Activated T-helper 9 cell treated with anti-CD3 and anti-CD28 coated beads, Interleukin-2, amount 50 U/mL, for 16 hours (primary cell): ENCODE measurements around the gene GPR15LG.
"Not testable (repeated sequence)": the region's sequence is repeated elsewhere in the genome, so short reads cannot be mapped to it uniquely, and the experiment has no call there.

Source experiments
- DNase-seq: peaks from one replicate; pipeline ENCODE4 v3.0.0-alpha.2; 2020; ENCODE audit warnings: low read depth

Gene GPR15LG

DNA sequence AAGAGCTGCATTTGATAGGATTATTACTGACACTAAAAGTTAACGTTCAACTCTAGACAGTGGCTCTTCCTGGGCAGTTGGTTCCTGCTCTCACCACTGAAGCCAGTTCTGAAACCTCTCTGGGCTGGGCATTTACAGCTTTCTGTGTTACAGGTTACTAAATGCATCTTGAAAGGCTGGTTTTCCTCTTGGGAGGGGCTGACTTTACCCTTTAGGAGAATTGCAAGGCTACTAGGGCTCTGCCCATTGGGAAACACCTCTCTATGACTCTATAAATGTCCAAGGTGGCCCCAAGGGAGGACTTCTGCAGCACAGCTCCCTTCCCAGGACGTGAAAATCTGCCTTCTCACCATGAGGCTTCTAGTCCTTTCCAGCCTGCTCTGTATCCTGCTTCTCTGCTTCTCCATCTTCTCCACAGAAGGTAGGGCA is at the start of gene GPR15LG:
TSS of gene GPR15LG (plus strand) at position 301 of the 429 bp plus-strand sequence. CDS start at position 352, 51 bp downstream.
- no peak for DNase-seq

DNA sequence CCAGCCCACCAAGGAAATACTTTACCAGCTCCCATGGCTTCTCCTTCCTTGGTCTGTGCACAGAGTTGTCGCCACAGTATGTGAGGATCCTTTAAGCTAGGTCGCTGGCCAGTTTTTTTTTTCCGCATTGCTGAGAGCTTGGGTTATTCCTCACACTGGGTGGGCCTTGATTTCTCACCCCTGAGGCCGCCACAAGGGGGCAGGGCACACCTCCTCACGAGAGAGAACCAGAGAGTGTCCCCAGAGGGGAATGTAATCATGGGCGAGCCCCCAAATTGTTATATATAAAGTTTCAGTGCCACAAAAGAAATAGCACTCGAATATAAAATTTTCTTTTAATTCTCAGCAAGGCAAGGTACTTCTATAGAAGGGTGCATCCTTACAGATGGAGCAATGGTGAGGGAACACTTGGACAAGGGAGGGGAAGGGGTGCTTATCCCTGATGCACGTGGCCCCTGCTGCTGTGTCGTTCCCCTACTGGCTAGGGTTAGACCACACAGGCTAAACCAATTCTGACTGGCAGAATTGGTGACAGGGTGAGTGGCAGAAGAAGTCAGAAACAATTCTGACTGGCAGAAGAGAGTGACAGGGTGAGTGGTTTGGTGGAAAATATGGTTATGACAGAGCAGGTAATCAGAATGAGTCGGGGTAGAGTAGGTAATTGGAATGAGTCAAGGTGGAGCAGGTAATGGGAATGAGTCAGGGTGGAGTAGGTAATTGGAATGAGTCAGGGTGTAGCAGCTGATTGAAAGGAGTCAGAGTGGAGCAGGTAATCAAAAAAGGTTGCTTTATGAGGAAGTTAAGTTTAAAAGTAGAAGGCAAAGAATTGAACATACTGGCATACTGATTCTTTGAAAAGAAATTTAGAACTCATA is 47.5 kb upstream of the GPR15LG start:
- not testable (repeated sequence) for DNase-seq

DNA sequence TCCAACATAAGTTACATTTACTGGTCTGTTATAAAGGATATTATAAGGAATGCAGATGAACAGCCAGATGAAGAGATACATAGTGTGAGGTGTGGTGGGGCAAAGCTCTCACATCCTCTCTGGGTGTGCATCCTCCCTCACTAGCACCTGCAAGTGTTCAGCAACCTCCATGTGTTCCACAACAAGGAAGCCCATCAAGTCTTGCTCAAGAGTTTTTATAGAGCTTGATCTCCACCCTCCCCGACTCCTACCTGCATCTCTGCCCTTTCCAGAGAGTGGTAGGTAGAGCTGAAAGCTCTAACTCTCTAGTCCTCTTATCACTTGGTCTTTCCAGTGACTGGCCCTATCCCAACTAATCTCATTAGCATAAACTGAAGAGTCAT is 46.8 kb upstream of the GPR15LG start:
- DNase-seq: no peak

DNA sequence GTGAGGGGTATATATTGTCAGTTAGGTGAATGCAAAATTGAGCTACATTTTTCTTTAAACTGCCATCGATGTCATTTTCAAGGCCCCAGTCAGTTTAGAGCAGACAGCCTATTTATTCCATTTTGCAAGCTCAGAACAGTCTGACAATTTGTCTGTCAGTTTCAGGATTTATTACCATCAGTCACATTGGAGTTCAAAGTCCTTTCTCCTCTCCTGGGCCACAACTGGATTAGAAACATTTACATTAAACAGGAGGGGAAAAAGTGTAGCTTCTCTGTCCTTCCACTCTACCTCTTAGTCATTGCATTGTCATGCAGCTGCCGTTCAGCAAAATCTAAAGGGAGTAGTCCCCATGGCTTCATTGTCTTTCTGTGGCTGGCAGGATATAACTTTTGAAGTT is 37.8 kb upstream of the GPR15LG start:
- DNase-seq: no peak

DNA sequence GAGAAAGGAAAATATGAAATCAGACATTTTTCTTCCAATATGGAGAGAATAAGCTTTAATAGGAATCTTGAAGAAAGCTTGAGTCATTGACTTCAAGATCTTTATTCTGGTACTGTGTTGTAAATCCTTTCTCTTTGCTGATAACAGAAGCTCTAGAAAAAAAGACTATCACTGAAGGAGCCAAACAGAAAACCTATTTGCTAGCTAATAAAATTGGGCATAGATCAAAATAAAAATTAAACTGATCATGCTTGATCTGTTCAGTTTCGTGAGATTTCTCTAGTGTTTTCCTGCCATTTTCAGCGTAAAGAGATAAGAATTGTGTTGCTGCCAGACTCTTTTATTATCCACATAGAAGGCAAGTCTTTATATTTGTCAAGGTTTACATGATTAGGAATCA is 35.8 kb upstream of the GPR15LG start:
- no peak for DNase-seq

DNA sequence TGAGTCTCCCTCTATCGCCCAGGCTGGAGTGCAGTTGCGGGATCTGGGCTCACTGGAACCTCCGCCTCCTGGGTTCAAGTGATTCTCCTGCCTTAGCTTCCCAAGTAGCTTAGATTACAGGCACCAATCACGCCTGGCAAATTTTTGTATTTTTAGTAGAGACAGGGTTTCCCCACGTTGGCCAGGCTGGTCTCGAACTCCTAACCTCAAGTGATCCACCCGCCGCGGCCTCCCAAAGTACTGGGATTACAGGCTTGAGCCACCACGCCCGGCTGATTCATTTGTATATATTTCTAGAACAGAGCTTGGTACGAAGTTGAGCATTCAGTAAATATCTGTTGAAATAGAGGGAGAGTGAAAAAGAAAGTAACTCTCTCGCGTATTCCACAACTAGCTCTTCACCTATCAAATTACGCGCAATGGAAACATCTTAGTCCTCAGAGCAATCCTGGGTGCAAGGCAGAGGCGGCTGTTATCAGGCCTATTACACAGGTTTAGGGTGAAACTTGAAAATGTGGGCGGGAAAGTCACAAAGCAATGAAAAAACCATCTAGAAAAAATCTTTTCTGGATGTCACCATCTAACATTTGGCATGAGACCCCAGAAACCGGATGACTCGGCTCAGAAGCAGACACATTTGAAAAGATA is 35.0 kb upstream of the GPR15LG start:
- peak; percentile 49 for DNase-seq

DNA sequence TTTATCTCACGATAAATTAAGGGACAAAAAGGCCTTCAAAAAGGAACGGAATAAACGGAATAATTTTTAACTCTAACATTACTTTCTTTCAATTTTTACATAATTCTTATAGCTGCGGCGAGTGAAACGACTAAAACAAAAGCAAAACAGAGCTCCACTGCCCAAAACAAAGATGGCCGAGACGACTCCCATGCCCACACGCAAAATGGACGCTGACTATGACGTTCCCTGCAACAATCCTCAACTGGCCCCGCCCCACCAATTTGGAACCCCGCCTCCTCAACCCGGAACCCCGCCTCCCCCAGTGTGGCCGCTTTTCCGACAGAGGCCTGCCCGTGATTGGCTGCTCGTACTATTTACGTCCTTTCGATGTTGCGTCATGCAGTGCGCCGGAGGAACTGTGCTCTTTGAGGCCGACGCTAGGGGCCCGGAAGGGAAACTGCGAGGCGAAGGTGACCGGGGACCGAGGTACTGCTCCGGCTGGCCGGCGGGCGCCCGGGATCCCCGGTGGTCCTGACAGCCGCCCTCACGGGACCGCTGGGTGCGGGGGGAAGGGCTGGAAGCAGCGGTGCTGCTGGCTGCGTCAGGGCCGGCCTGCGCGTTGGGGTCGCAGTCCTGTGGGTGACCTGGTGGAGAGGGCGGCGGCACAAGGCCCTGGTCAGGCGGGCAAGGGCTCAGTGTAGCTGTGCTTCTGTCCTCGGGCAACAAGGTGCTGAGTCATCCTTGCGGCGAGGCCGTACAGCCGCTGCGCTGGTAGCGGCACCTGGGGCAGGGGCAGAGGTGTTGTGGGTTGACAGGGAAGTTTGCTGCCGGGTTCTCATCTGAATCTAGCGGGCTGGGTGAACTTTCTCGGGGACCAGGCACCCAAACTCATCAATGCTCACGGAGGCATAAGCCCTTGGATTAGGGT is 34.2 kb upstream of the GPR15LG start, which contains the start of gene GHITM:
TSS of gene GHITM (plus strand) at position 384 of the 910 bp plus-strand sequence. CDS start 1,992 bp downstream, outside the sequence.
- DNase-seq: peak; percentile 99

DNA sequence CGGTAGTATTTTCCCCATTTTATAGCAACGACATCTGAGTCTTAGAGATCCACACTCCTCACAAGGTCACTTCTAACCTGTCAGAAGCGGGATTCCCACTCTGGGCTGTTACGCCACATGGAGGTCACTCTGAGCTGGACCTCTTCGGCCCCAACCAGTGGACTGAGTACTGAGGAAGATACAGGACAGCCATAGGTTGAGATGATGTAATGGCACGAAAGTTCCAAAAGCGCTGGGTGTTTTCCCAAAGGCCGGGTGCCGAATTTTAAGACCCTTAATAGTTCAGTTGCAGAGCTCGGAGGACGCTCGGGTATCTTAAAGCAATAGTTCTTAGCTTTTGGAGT is 33.6 kb upstream of the GPR15LG start:
- peak; percentile 1 for DNase-seq

DNA sequence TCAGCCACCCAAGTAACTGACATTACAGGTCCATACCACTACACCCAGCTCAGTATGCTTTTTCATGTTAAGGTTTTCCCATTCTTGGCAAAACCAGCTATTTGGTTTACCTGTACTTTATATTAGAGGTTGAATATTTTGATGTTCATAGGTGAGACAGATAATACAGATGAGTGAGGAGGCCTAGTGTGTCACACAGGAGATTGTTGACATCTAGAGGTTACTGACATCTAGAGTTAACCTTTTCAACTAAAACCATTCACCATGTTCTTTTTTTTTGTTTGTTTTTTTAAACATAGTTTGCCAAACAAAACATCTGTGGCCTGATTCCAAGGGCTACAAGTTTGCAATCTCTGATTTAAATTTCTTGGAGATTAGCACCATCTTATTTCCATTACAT is 26.3 kb upstream of the GPR15LG start:
- no peak for DNase-seq

DNA sequence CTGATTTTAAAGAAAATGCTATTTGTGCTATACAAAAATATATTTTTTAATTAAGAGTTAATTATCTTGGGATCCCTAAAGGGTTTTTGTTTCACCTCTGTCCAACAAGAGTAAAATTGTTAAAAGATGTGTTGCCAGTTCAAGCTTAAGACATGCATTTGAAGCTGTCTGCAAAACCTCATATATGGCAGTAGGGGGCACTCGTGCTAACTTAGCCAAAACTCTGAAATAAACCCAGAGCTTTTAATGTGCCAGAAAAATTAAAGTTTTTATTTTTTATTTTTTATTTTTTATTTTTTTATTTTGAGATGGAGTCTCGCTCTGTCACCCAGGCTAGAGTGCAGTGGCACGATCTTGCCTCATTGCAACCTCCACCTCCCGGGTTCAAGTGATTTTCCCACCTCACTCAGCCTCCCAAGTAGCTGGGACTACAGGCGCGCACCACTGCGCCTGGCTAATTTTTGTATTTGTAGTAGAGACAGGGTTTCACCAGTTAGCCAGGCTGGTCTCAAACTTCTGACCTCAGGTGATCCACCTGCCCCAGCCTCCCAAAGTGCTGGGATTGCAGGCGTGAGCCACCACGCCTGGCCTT is 25.5 kb upstream of the GPR15LG start:
- not testable (repeated sequence) for DNase-seq

DNA sequence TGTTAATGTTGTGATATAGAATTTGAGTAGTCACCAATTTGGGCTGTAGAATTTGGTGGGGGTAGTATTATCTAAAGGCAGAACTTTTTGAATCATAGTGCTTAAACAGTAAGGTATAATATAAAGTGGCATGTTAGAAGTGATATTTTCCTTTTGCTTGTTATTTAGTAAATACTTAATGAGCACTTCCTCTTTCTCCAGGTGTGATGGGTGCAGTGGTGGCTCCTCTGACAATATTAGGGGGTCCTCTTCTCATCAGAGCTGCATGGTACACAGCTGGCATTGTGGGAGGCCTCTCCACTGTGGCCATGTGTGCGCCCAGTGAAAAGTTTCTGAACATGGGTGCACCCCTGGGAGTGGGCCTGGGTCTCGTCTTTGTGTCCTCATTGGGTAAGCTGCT is 23.7 kb upstream of the GPR15LG start:
- no peak for DNase-seq

DNA sequence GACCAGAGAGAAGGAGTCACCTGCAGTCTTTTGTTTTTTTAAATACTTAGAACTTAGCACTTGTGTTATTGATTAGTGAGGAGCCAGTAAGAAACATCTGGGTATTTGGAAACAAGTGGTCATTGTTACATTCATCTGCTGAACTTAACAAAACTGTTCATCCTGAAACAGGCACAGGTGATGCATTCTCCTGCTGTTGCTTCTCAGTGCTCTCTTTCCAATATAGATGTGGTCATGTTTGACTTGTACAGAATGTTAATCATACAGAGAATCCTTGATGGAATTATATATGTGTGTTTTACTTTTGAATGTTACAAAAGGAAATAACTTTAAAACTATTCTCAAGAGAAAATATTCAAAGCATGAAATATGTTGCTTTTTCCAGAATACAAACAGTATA is 20.8 kb upstream of the GPR15LG start:
- no peak for DNase-seq

DNA sequence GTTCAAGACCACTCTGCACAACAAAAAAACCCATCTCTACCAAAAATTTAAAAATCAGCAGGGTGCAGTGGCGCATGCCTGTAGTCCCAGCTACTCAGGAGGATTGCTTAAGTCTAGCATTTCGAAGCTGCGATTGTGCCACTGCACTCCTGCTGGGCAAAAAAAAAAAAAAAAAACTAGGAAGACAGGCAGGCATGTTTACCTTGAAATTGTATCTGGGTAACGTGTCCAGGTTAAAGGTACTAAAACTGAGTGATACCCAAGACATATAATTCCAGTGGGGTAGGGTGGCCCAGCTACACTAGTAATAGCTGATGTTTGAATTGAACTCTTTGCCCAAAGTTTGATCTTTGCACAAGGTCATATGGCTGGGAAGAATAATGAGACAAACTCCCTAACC is 18.1 kb upstream of the GPR15LG start:
- no peak for DNase-seq

DNA sequence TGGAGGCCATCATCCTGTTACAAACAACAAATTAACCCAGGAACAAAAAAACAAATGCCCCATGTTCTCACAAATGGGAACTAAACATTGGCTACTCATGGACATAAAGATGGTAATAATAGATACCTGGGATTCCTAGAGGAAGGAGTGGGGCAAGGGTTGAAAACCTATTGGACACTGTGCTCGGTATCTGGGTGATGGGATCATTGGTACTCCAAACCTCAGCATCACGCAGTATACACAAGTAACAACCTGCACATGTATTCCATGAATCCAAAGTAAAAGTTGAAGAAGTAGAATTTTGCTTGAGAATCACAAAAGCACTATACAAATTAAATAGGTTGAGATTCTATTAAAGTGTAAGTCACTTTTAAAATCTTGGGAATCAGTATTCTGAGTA is 17.6 kb upstream of the GPR15LG start:
- no peak for DNase-seq

DNA sequence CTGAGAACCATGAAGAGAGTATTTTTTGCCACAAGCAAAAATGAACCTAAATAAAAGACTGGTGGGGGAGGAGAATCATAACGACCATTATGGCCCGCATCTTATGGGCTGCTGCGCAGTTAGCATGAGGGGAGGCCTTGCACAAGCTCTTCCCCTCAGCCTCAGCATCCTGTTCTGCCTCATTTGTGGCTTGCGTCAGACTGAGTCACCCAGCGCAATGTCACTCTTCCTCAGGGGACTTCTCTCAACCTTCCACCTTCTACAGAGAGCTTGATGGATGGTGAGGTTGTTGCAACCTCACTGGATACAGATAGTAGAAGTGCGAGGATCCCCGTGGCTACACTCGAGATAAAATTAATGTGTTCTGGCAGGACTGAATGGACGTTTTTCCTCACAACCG is 16.8 kb upstream of the GPR15LG start:
- DNase-seq: no peak

DNA sequence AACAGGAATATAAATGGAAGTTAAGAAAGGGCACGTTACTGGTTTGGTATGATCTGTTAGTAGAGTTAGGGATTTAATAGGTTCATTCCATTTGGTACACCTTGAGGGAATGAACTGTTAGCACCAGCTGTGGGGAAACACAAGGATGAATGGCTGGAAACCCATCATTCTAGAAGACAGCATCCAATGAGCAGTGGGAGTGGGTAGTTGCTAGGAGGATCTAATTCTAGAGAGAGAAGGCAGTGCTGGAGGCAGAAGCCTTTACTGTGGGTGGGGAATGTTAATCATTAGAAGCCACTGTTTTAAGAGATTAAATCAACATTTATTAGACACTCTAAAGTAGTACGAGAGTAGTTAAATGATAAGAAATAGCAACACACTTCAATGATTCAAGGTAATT is 15.5 kb upstream of the GPR15LG start:
- no peak for DNase-seq

DNA sequence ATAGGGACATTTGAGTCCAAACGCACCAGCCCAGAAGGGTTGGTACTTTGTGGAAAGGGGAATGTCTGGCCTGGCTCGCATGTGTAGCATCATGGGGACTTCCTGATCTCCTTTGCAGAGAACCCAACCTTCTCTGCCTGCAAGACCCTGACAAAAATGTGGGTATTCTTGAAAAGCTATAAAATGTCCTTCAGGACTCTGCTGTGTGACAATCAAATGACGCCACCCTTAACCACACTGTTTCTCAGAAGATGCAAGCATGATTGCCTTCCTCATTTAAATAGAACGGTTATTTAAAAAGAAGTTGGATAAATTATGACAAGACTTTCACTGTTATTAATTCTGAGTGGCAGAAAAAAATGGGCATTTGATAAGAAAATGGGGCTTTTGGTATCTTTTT is 15.1 kb upstream of the GPR15LG start:
- no peak for DNase-seq

DNA sequence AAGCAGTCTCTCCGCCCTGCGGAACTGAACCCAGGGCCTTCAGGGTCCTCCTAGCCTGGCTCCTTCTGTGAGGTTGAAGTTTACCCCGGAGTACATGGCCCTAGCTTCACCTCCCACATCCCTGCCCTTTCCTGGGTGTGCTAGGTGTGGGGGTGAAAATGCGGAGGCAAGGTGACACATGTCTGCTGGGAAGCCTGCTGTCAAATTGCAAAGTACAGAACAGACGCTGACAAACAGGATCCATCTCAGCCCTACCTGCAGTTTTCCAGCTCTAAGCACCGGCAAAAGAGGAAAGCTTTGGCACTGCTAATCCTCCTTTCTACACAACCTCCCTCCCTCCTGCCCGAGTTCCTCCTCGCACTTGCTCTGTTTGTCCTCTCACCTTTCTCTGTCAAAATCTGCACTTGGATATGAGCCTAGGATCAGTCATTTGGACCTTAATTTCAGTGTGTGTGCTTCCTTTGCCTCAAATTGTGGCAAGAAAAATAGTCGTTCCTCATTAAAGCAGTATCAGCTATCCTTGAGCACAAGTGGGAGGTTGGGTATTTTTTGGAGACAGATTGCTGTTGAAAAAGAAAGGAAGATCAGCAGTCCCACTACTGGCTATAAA is 14.4 kb upstream of the GPR15LG start:
- DNase-seq: no peak

DNA sequence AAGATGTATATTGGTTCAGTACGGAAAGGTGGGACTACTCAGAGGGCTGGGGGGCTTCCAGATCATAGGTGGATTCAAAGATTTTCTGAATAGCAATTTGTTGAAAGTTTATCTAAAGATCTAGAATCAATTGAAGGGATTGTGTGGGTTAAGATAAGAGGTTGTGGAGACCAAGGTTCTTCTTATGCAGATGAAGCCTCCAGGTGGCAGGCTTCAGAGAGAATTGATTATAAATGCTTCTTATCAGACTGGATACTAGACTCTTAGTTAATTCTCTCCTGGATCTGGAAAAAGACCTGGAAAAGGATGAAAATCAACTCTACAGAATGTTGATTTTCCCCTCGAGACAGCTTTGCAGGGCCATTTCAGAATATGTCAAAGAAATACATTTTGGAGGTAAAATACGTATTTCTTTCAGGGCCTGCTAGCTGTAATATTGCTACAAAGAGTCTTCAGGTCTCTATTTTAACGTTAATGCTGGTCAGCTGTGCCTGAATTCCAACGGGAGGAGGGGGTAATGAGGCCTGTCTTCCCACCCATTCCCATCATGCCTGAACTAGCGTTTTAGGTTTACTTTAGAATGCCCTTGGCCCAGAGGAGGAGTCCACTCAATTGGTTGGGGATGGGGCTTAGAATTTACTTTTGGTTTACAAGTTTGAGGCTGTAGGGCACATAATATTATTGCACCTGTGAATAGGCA is 12.8 kb upstream of the GPR15LG start:
- no peak for DNase-seq

DNA sequence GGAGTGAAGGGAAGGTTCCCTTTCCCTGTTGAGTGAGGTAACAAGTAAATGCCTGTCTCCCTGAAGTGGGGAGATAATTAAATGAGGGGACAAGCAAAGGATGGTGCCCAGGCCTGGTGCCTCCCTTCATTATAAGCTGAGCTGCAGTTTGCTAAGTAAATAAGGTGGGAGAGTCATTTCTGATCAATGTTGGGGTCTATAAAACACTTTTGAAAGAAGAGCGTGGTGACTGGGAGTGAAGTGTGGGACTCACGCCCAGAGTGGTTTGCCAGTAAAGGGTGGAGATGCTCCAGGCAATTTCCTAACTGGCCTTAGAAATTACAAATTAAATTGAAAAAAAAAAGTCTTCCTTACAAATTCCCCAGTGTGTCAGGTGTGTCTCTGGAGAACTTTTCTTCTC is 9.6 kb upstream of the GPR15LG start:
- DNase-seq: no peak

DNA sequence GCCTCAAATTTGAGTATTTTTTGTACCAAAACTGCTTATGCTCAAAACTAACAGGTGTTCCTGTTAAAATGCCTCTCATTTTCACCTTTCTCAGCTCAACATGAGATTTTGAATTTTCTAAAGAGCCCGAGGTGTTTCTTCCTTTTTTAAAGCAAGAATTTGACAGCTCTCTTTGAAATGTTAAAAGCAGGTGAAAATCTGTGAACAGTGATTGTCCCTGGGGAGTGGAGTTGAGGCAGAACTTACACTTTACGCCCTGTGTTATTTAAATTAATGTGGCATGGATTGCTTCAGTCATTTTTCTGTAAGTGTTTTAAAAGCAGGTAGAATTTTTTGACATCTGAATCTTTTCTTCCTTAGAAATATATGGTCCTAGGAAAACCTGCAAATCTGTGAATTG is 9.2 kb upstream of the GPR15LG start:
- DNase-seq: no peak
